ENCODE results near the gene TSPAN9.

The TSPAN9 gene

GRCh38 chr12:3228552-3228951, 151.4 kb downstream of the TSPAN9 start:
- H3K79me2 ChIP-seq (ENCODE audit: control insufficient read depth, low read length) = no peaks in the 10 kb centered on the region
- H3K36me3 ChIP-seq (ENCODE audit: control insufficient read depth, low read length) = no peaks in the 10 kb centered on the region
- H3K27me3 ChIP-seq (ENCODE audit: control insufficient read depth, low read length) = peaks cover 3% of the 10 kb centered on the region; the same call in 1 of the 2 replicates
- H3K4me2 ChIP-seq (ENCODE audit: low read length) = no peak overlapping the region
- H3K9me3 ChIP-seq (ENCODE audit: control insufficient read depth, insufficient read depth, low read length) = no peaks in the 10 kb centered on the region
- TF ChIP-seq EZH2phosphoT487 (IDR thresholded peaks at IDR 0.05; ENCODE audit: borderline replicate concordance, low read length) (no peak), CTCF (IDR thresholded peaks at IDR 0.05; ENCODE audit: low read depth, low read length, poor library complexity, severe bottlenecking) (no peak)
- H3K4me1 ChIP-seq (ENCODE audit: control insufficient read depth, low read length) = peaks cover 35% of the 10 kb centered on the region
- H3K9me2 ChIP-seq (replicated peaks; ENCODE audit: control insufficient read depth, low read length) = no peaks in the 10 kb centered on the region
- no peak overlapping the region for H3K4me3 ChIP-seq (ENCODE audit: low read length)
- H4K20me1 ChIP-seq (ENCODE audit: control insufficient read depth, insufficient read depth, low read depth, low read length) = no peaks in the 10 kb centered on the region
- no peak overlapping the region for H3K27ac ChIP-seq (ENCODE audit: low read depth, low read length)
- H3F3A ChIP-seq (ENCODE audit: control insufficient read depth, insufficient read depth) = no peaks in the 10 kb centered on the region

GRCh38 chr12:3229577-3229976, 152.4 kb downstream of the TSPAN9 start:
- H3F3A ChIP-seq (ENCODE audit: control insufficient read depth, insufficient read depth) = no peaks in the 10 kb centered on the region
- no peak overlapping the region for H3K27ac ChIP-seq (ENCODE audit: low read depth, low read length)
- no peaks in the 10 kb centered on the region for H4K20me1 ChIP-seq (ENCODE audit: control insufficient read depth, insufficient read depth, low read depth, low read length)
- H3K27me3 ChIP-seq (ENCODE audit: control insufficient read depth, low read length) = peaks cover 6% of the 10 kb centered on the region; the same call in 1 of the 2 replicates
- TF ChIP-seq CTCF (IDR thresholded peaks at IDR 0.05; ENCODE audit: low read depth, low read length, poor library complexity, severe bottlenecking) = no peak
- no peak for TF ChIP-seq EZH2phosphoT487 (IDR thresholded peaks at IDR 0.05; ENCODE audit: borderline replicate concordance, low read length)
- H3K4me3 ChIP-seq (ENCODE audit: low read length) = no peak overlapping the region
- H3K9me2 ChIP-seq (replicated peaks; ENCODE audit: control insufficient read depth, low read length) = no peaks in the 10 kb centered on the region
- no peaks in the 10 kb centered on the region for H3K79me2 ChIP-seq (ENCODE audit: control insufficient read depth, low read length)
- peaks cover 35% of the 10 kb centered on the region for H3K4me1 ChIP-seq (ENCODE audit: control insufficient read depth, low read length)
- H3K9me3 ChIP-seq (ENCODE audit: control insufficient read depth, insufficient read depth, low read length) = no peaks in the 10 kb centered on the region
- peak overlapping the region; percentile 45 for H3K4me2 ChIP-seq (ENCODE audit: low read length)
- H3K36me3 ChIP-seq (ENCODE audit: control insufficient read depth, low read length) = no peaks in the 10 kb centered on the region

GRCh38 chr12:3230758-3231375, 153.7 kb downstream of the TSPAN9 start:
- Histone ChIP-seq H3K9me2 (replicated peaks; ENCODE audit: control insufficient read depth, low read length) (no peaks in the 10 kb centered on the region), H3K36me3 (ENCODE audit: control insufficient read depth, low read length) (no peaks in the 10 kb centered on the region), H3K27ac (ENCODE audit: low read depth, low read length) (no peak overlapping the region), H3F3A (ENCODE audit: control insufficient read depth, insufficient read depth) (no peaks in the 10 kb centered on the region), H3K27me3 (ENCODE audit: control insufficient read depth, low read length) (peaks cover 6% of the 10 kb centered on the region; the same call in 1 of the 2 replicates), H3K4me2 (ENCODE audit: low read length) (no peak overlapping the region), H3K9me3 (ENCODE audit: control insufficient read depth, insufficient read depth, low read length) (no peaks in the 10 kb centered on the region), H3K4me3 (ENCODE audit: low read length) (no peak overlapping the region), H3K4me1 (ENCODE audit: control insufficient read depth, low read length) (peaks cover 35% of the 10 kb centered on the region), H4K20me1 (ENCODE audit: control insufficient read depth, insufficient read depth, low read depth, low read length) (no peaks in the 10 kb centered on the region), H3K79me2 (ENCODE audit: control insufficient read depth, low read length) (no peaks in the 10 kb centered on the region)
- TF ChIP-seq CTCF (IDR thresholded peaks at IDR 0.05; ENCODE audit: low read depth, low read length, poor library complexity, severe bottlenecking) (no peak), EZH2phosphoT487 (IDR thresholded peaks at IDR 0.05; ENCODE audit: borderline replicate concordance, low read length) (no peak)

All from DOHH2 (cell line).